WI38 (cell line): Measurements from ENCODE around the gene FNDC3B.
"Not testable (repeated sequence)": the region's sequence is repeated elsewhere in the genome, so short reads cannot be mapped to it uniquely, and the experiment has no call there.

Experiments used
- H3K4me3 ChIP-seq: 2 replicates; pipeline ENCODE4 v1.5.1; 2011; ENCODE audit warnings: low read depth, mild to moderate bottlenecking, control low read depth, low read length
- CTCF ChIP-seq: IDR thresholded peaks from 2 replicates; pipeline ENCODE4 v1.5.1; 2012; ENCODE audit warnings: low read depth, mild to moderate bottlenecking, control low read depth, low read length

The FNDC3B gene

GRCh38 chr3:172087602-172088580 lies 48.5 kb downstream of the FNDC3B start:
- no peak for TF ChIP-seq CTCF
- no peak overlapping the region for H3K4me3 ChIP-seq

GRCh38 chr3:172089250-172089649 lies 49.9 kb downstream of the FNDC3B start:
- no peak overlapping the region for H3K4me3 ChIP-seq
- no peak for TF ChIP-seq CTCF

GRCh38 chr3:172090035-172090434 lies 50.7 kb downstream of the FNDC3B start:
- no peak for TF ChIP-seq CTCF
- no peak overlapping the region for H3K4me3 ChIP-seq

- TF ChIP-seq CTCF: no peak
- no peak overlapping the region for H3K4me3 ChIP-seq
Measured at GRCh38 chr3:172092658-172093057, 53.3 kb downstream of the FNDC3B start.

- not testable (repeated sequence) for H3K4me3 ChIP-seq
Measured at GRCh38 chr3:172093581-172094443, 54.4 kb downstream of the FNDC3B start.

GRCh38 chr3:172094621-172095557 lies 55.5 kb downstream of the FNDC3B start:
- no peak overlapping the region for H3K4me3 ChIP-seq
- no peak for TF ChIP-seq CTCF

- no peak for TF ChIP-seq CTCF
- H3K4me3 ChIP-seq: no peak overlapping the region
Measured at GRCh38 chr3:172096881-172097420, 57.6 kb downstream of the FNDC3B start.
